ENCODE measurements around the gene PSMD7. TPM values are rescaled to one million over a fixed set of nuclear protein-coding genes. Genes with fewer than 3 reads are reported as not detected.
A peak's percentile ranks its signal among the peaks of the same experiment; 100 is the strongest.

The PSMD7 gene
- total and polyA plus RNA-seq, 2 of the 13 experiments (the other 11 are each of a cell fraction or from before 2014, with no cell fraction given), result 105 to 224 TPM

GRCh38 chr16:74296432-74297144, at the start of gene PSMD7 (continued):
- TF ChIP-seq STAG1 (CRISPR knock-in tag; IDR thresholded peaks at IDR 0.05) (0 out of 2 replicates have a peak, but pooled peaks have one; percentile 1), GABPB1 (CRISPR knock-in tag; IDR thresholded peaks at IDR 0.05) (peak; percentile 100), ZIK1 (CRISPR knock-in tag; IDR thresholded peaks at IDR 0.05; ENCODE audit: borderline replicate concordance, low read depth) (no peak), DMAP1 (CRISPR knock-in tag; IDR thresholded peaks at IDR 0.05) (peak; percentile 100), ZNF746 (CRISPR knock-in tag; IDR thresholded peaks at IDR 0.05) (no peak; the same call in 1 of the 2 replicates), CREB1 (IDR thresholded peaks at IDR 0.05) (peak; percentile 72), CREB1 (CRISPR knock-in tag; IDR thresholded peaks at IDR 0.05) (peak; percentile 95), TCF7 (IDR thresholded peaks at IDR 0.05; ENCODE audit: low read depth) (0 out of 2 replicates have a peak, but pooled peaks have one; percentile 14), THYN1 (CRISPR knock-in tag; IDR thresholded peaks at IDR 0.05; ENCODE audit: borderline replicate concordance, low read depth) (peak; percentile 81; the same call in 1 of the 2 replicates), PCBP1 (IDR thresholded peaks at IDR 0.05; ENCODE audit: borderline replicate concordance, low read depth, low read length) (peak; percentile 96), GATAD2A (CRISPR knock-in tag; IDR thresholded peaks at IDR 0.05) (peak; percentile 77), MTF2 (CRISPR knock-in tag; IDR thresholded peaks at IDR 0.05; ENCODE audit: borderline replicate concordance) (peak; percentile 86; the same call in 1 of the 2 replicates), ZNF703 (CRISPR knock-in tag; IDR thresholded peaks at IDR 0.05; ENCODE audit: borderline replicate concordance) (no peak; the same call in 1 of the 2 replicates), ZNF225 (CRISPR knock-in tag; IDR thresholded peaks at IDR 0.05) (peak; percentile 98), NR2C2 (CRISPR knock-in tag; IDR thresholded peaks at IDR 0.05; ENCODE audit: borderline replicate concordance) (peak; percentile 99), ZNF570 (CRISPR knock-in tag; IDR thresholded peaks at IDR 0.05; ENCODE audit: borderline replicate concordance) (peak; percentile 76; the same call in 1 of the 2 replicates), ZNF513 (CRISPR knock-in tag; conservative IDR thresholded peaks at IDR 0.05) (peak; percentile 92; the same call in 1 of the 2 replicates), CREBL2 (CRISPR knock-in tag; IDR thresholded peaks at IDR 0.05; ENCODE audit: borderline replicate concordance) (peak; percentile 84; the same call in 1 of the 2 replicates), ZNF484 (CRISPR knock-in tag; IDR thresholded peaks at IDR 0.05; ENCODE audit: borderline replicate concordance, low read depth) (0 out of 2 replicates have a peak, but pooled peaks have one; percentile 86), PATZ1 (CRISPR knock-in tag; IDR thresholded peaks at IDR 0.05) (peak; percentile 98), ZFX (CRISPR knock-in tag; IDR thresholded peaks at IDR 0.05; ENCODE audit: low read depth) (peak; percentile 100), MTF1 (CRISPR knock-in tag; IDR thresholded peaks at IDR 0.05) (0 out of 2 replicates have a peak, but pooled peaks have one; percentile 17), ELF4 (CRISPR knock-in tag; IDR thresholded peaks at IDR 0.05; ENCODE audit: borderline replicate concordance) (peak; percentile 92), TAF15 (IDR thresholded peaks at IDR 0.05; ENCODE audit: low read depth, low read length, poor library complexity, severe bottlenecking) (no peak), KDM6A (CRISPR knock-in tag; IDR thresholded peaks at IDR 0.05; ENCODE audit: low read depth) (no peak), HCFC1 (IDR thresholded peaks at IDR 0.05; ENCODE audit: low read depth, low read length) (peak; percentile 67), ZBTB1 (CRISPR knock-in tag; IDR thresholded peaks at IDR 0.05; ENCODE audit: borderline replicate concordance) (no peak), MIER2 (CRISPR knock-in tag; IDR thresholded peaks at IDR 0.05) (0 out of 2 replicates have a peak, but pooled peaks have one; percentile 29)

Data from HepG2 (cell line).